Cardiac septum (tissue), 1 donor: ENCODE results near the gene CELF3. TPM values are rescaled to one million over a fixed set of nuclear protein-coding genes. Genes with fewer than 3 reads are reported as not detected.

ENCODE experiments used
- DNase-seq: peaks from one replicate; pipeline ENCODE4 v3.0.0-alpha.2; 2020; ENCODE audit warnings: low spot score
- intact Hi-C: fragments of 100-400 bp; cut with DNase I; formaldehyde crosslinking; loops from one replicate; pipeline ENCODE4 v1.14.0; 2022
- total RNA-seq: library from RNA; stranded (reverse); fragmentation: NEBNext Ultra II Directional; extraction: Animal tissue kit (Norgen Biotek cat#: 25700); gene quantifications from one replicate; pipeline ENCODE4 v1.2.1, GENCODE V29; 2021
- donor health status: DM: no; HTN: no; CAD: no.

Gene CELF3
- total RNA-seq, 1 donor from 2014 or later, result not detected

GRCh38 chr1:151723726-151724370 lies 7.2 kb upstream of the CELF3 start:
- intact Hi-C loops, result no loop called here
- DNase-seq, result no peak

GRCh38 chr1:151721788-151722510 lies 5.3 kb upstream of the CELF3 start:
- intact Hi-C loops, result no loop called here
- no peak for DNase-seq

DNA sequence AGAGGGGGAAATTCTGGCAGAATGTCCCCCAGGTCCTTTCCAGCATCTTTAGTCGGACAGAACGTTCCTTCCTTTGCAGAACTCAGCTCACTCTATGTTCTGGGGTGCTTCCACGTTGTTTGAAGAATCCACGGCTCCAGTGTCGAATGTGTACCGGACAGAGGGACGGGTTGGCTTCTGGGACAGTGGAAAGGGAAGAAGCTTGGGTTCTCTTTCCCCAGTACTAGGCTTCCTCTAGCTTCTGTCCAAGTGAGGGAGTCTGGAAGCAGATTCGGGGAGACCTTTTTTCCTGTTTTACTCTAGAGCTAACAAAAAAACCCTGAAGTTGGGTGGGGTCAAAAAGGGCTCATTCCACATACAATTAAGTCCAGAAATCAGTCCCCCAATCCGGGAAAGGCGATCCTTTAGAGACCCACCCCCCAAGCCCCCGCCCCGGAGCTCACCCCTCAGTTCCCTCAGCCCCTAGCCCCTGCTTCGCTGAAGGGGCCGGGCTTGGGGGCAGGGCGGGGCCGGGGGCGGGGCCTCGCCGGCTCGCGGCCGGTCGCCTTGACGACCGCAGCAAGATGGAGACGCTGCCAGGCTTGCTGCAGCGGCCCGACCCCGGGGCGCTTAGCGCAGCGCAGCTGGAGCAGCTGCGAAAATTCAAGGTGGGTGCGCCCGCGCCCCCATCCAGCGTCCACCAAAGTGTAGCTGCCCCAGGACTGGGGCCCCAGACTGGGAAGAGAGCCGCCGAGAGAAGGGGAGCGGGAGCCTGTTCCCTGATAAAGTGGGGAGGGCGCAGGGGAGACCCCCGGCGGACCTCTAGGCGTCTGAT lies 4.6 kb upstream of the CELF3 start, which contains the start of gene RIIAD1:
Gene RIIAD1 (plus strand): TSS at position 549 of the 814 bp plus-strand sequence. CDS start 15 bp downstream, at position 564.
- DNase-seq, result peak; percentile 71
- intact Hi-C loops, result no loop called here

DNA sequence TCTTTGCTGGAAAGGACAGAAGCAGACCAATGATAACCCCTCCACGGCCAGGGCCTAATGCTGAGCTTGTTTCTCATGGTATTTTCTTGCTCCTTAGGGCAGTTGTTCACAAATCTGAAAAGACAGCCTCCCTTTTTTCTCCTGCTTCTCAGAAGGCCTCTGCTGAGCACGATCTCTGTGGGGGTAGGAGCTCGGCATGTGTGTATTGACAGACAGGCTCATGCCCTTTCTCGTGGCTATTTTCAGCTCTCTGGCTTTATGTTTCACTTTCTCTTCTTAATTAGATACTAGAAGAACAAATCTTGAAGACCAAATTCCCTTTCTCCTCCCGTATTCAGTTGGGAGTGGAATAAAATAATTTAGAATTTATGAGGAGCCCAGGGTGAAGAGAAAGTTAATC lies 4.0 kb upstream of the CELF3 start:
- DNase-seq, result peak; percentile 67
- intact Hi-C loops, result no loop called here

- intact Hi-C loops, result no loop called here
- no peak for DNase-seq
These were observed 3.5 kb upstream of the CELF3 start for GRCh38 chr1:151720125-151720524.

DNA sequence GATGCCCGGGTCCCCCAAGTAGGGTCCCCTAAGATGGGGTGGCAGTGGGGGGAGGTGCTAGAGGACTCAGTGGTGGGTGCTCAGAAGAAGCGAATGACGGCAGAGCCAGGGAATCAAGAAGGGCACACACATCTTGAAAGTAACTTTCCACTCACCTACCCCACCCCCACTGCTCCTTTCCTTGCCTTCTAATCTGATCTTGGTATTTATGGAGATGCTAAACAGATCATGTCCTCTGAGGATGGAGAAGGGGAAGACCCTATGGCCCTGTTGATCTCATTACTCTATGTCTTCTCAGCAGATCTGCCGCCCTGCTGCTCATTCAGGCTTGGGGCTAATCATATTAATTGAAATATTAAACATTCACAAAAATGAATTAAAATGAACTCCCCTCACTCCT lies 2.1 kb upstream of the CELF3 start:
- intact Hi-C loops, result no loop called here
- DNase-seq, result no peak

GRCh38 chr1:151718011-151718431 lies 1.4 kb upstream of the CELF3 start:
- no peak for DNase-seq
- intact Hi-C loops, result no loop called here

GRCh38 chr1:151716405-151716762 lies 219 bp downstream of the CELF3 start:
- DNase-seq, result no peak
- intact Hi-C loops, result no loop called here

GRCh38 chr1:151715726-151716404 lies 738 bp downstream of the CELF3 start:
- intact Hi-C loops, result no loop called here
- no peak for DNase-seq

GRCh38 chr1:151714820-151715725 lies 1.5 kb downstream of the CELF3 start:
- no peak for DNase-seq
- intact Hi-C loops, result no loop called here

DNA sequence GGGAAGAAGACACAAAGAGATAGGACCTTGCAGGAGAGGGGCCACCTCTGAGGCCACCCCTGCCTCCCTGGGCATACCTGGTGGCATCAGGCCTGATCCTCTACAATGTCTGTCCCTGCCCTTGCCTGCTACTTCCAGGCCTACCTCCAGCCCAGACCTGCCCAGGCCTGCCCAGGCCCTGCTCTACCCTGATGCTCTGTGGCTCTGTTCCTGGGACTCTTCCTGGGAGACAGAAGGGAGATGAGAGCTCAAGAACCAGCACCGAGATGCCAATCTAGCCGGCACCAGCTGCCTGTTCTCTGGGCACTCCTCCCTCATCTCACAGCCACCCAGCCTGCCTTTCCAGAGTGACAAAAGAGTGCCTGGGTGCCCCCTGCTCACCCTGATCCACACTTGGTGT lies 2.7 kb downstream of the CELF3 start:
- intact Hi-C loops, result no loop called here
- peak; percentile 67 for DNase-seq

DNA sequence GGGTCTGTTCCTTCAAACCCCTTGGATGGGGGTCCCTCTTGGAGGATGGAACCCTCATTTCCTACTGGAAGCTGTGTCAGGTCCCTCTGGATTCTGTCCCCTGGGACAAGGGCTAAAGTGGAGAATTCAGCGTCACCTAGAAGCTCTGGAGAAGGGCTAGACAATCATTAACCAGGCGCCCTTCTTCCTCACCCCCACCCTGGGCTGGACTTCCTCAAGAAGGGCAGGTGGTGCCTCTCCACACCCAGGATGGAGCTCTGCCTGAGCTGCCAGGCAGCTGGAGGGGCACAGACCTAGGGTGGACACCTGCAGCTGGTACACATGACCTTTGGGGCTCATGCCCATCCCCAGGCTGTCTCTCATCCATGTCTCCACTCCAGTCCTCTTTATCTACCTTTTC lies 3.6 kb downstream of the CELF3 start:
- DNase-seq, result peak; percentile 24
- intact Hi-C loops, result no loop called here

- intact Hi-C loops, result no loop called here
- peak; percentile 39 for DNase-seq
These were observed 4.7 kb downstream of the CELF3 start for GRCh38 chr1:151711951-151712350.

GRCh38 chr1:151711044-151711800 lies 5.4 kb downstream of the CELF3 start:
- intact Hi-C loops, result no loop called here
- DNase-seq, result peak; percentile 60

GRCh38 chr1:151710187-151710840 lies 6.3 kb downstream of the CELF3 start:
- DNase-seq, result peak; percentile 64
- intact Hi-C loops, result no loop called here

GRCh38 chr1:151708891-151709290 lies 7.7 kb downstream of the CELF3 start:
- peak; percentile 50 for DNase-seq
- intact Hi-C loops, result no loop called here

- intact Hi-C loops, result no loop called here
- DNase-seq, result peak; percentile 63
These were observed 9.0 kb downstream of the CELF3 start for GRCh38 chr1:151707541-151708065.
